Dedifferentiated amniotic fluid mesenchymal stem cell (primary cell): Measurements from ENCODE around the gene SLC35E2B.
"Not testable (repeated sequence)": the region's sequence is repeated elsewhere in the genome, so short reads cannot be mapped to it uniquely, and the experiment has no call there.

Experiments
- DNase-seq: peaks from one replicate; pipeline ENCODE4 v3.0.0-alpha.2; 2016; ENCODE audit errors: extremely low spot score

The SLC35E2B gene

DNA sequence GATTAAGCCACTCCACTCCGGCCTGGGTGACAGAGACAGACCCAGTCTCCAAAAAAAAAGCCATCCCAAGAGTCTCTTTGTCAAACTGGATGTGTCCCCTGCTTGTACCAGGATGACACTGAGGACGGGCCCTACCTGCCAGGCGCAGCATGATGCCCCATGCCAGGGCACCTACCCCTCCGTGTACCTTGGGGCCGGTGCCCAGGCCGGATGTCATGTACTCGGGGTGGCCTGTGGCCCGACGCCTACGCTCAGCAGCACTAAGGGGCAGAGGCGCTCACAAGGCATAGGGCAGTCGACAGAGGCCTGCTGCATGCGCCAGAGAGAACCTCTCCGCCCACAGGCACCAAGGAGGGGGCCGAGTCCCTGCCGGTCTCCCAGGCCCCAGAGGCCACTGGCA lies 53.2 kb downstream of the SLC35E2B start:
- not testable (repeated sequence) for DNase-seq

GRCh38 chr1:1638528-1638927 lies 54.1 kb downstream of the SLC35E2B start:
- not testable (repeated sequence) for DNase-seq

GRCh38 chr1:1637479-1637875 lies 55.1 kb downstream of the SLC35E2B start:
- DNase-seq: not testable (repeated sequence)

GRCh38 chr1:1636621-1637478 lies 55.7 kb downstream of the SLC35E2B start:
- DNase-seq: not testable (repeated sequence)

GRCh38 chr1:1634613-1635012 lies 58.0 kb downstream of the SLC35E2B start:
- DNase-seq: not testable (repeated sequence)

DNA sequence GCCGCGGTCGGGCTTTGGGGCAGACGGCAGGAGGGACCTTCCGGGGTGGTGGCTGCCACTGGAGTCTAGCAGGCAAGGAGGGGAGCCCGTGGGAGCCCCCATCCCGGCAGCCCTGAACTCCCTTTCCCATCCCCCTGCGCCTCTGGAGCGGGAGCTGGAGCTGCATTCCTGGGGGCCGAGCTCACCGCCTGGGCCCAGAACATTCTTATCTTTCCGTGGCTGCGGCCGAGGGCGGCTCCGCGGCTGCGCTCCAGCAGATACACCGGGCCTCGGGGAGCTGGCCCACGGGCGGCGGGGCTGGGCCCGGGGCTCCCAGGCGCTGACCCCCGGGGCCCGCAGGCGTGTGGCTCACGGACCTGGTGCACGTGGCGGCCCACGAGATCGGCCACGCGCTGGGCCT lies 59.2 kb downstream of the SLC35E2B start:
- DNase-seq: not testable (repeated sequence)

DNA sequence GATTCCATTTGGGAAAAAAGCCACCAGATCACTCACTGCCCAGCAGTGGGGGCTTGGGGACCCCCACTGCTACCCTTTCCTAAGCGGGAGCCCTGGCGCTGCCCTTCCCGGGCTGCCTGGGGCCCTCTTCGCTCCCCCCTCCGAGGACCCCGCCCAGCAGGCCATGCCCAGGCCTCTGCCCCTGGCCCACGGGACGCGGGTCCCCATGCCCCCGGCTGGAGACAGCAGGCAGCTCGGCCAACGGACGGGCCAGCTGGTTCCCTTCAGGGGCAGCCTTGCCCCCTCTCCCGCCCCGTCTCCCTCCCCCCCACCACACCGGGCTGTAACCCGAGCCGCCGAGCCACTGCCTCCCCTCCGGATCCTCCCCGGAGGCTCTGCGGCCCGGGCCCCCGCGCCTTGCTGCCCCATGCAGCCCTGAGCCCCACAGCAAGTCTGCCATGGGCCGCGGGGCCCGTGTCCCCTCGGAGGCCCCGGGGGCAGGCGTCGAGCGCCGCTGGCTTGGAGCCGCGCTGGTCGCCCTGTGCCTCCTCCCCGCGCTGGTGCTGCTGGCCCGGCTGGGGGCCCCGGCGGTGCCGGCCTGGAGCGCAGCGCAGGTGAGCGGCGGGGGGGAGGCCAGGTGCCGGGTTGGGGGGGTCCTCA lies 60.7 kb downstream of the SLC35E2B start, which contains the start of gene MMP23B:
MMP23B (plus strand) TSS at position 392 of the 639 bp plus-strand sequence; CDS start at position 438, 46 bp downstream.
- DNase-seq: no peak

- no peak for DNase-seq
Measured at GRCh38 chr1:1630965-1631781, 61.4 kb downstream of the SLC35E2B start.

DNA sequence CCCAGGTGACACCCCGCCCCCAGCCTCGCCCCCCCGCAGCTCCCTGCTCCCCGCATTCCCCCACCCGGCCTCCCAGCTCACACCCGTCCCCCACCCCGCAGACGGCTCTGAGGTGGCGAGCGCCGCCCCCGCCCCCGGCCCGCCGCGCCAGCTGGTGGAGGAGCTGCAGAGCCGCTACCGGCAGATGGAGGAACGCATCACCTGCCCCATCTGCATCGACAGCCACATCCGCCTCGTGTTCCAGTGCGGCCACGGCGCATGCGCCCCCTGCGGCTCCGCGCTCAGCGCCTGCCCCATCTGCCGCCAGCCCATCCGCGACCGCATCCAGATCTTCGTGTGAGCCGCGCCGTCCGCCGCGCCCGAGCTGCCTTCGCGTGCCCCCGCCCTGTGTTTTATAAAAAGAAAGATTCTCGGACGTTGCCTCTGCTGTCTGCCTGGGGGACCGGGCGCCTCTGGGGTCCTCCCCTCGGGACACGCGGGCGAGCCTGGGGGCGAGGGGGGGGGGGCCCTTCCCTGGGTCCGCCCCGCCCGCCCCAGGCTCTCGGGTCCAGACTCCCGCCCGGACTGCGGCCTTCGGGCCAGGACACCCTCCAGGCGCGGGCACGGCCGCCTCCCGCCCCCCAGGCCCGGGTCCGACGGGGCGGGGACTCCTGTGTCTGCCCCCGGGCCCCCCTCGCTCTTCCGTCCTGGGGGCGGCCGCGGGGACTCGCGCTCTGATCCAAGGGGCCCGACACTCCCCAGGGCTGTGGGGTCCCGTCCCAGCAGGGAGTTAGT lies 62.2 kb downstream of the SLC35E2B start:
- DNase-seq: no peak

- DNase-seq: no peak
Measured at GRCh38 chr1:1629430-1630190, 63.0 kb downstream of the SLC35E2B start.

- DNase-seq: no peak
Measured at GRCh38 chr1:1628754-1629429, 63.7 kb downstream of the SLC35E2B start.

DNA sequence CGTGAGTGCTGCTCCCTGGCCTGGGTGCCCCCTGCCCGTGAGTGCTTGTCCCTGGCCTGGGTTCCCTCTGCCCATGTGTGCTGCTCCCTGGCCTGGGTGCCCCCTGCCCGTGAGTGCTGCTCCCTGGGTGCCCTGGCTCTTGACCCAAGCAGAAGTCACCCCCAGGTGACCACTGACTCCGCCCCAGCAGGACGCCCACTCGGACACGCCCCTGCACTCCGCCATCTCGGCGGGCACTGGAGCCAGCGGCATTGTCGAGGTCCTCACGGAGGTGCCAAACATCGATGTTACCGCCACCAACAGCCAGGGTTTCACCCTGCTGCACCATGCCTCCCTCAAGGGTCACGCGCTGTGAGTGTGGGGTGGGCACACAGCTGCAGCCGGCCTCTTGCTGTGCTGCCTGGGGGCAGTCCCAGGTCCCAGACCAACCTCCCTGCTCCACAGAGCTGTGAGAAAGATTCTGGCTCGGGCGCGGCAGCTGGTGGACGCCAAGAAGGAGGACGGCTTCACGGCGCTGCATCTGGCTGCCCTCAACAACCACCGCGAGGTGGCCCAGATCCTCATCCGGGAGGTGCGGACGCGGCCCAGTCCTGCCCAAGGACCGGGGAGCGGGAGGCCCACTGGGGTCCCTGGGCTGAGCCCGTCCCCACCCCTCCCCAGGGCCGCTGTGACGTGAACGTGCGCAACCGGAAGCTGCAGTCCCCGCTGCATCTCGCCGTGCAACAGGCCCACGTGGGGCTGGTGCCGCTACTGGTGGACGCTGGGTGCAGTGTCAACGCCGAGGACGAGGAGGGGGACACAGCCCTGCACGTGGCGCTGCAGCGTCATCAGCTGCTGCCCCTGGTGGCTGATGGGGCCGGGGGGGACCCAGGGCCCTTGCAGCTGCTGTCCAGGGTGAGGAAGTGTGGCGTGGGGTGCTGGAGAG lies 64.5 kb downstream of the SLC35E2B start:
- no peak for DNase-seq

DNA sequence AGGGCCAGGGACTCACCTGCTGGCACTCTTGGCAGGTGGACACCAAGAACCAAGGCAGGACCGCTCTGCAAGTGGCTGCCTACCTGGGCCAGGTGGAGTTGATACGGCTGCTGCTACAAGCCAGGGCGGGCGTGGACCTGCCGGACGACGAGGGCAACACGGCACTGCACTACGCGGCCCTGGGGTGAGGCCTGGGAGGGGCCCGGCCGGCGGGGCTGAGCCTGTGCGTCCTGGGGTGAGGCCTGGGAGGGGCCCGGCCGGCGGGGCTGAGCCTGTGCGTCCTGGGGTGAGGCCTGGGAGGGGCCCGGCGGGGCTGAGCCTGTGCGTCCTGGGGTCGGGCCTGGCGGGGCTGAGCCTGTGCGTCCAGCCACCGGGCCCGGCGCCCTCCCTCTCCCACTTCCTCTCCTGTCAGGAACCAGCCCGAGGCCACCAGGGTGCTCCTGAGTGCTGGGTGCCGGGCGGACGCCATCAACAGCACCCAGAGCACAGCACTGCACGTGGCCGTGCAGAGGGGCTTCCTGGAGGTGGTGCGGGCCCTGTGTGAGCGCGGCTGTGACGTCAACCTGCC lies 65.2 kb downstream of the SLC35E2B start:
- no peak for DNase-seq

GRCh38 chr1:1626207-1627141 lies 66.1 kb downstream of the SLC35E2B start:
- DNase-seq: no peak

DNA sequence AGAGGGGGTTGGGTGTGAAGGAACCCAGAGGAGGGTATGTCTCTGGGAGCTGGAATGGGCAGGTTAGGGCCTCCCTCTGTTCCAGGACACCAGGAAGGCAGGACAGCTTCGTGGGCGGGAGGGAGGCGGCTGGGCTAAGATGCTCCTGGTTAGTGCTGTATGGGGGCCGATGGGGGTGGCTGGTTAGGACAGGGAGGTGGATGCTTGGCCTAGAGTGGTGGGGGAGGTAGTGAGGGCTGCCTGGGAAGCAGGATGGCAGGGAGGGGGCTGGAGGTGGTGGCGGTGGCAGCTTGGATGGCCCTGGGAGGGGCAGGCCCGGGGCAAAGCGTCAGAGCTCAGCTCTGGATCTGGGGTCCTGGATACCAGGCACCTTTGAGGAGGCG lies 66.8 kb downstream of the SLC35E2B start:
- no peak for DNase-seq

DNA sequence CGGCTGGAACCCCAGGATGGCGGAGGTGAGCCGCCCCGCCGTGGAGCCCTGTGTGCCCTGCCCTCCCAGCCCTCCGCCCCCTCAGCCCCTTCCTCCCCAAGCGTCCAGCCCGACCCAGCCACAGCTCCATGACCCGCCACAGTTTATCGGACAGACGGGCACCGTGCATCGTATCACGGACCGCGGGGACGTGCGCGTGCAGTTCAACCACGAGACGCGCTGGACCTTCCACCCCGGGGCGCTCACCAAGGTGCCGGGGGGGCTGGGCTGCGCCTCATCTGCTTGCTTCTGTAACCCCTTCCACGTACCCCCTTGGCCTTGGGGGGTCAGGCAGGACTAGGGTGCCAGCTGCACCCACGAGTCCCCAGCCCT lies 67.2 kb downstream of the SLC35E2B start:
- DNase-seq: no peak
